Activated naive CD4-positive, alpha-beta T cell treated with anti-CD3 and anti-CD28 coated beads, Interleukin-2, amount 50 U/mL, for 72 hours (primary cell): ENCODE results near the gene GEMIN4. TPM values are rescaled to one million over a fixed set of nuclear protein-coding genes. Genes with fewer than 3 reads are reported as not detected.
"Not testable (repeated sequence)": the region's sequence is repeated elsewhere in the genome, so short reads cannot be mapped to it uniquely, and the experiment has no call there.

Experiments used
- ATAC-seq, 2 donors: fragments of 150-1000 bp; cut with Tn5 transposase; 2 replicates each; pipeline ENCODE4 v1.10.0; 2021; ENCODE audit warnings: mild to moderate bottlenecking in 2 of 2, moderate library complexity in 2 of 2
- DNase-seq, 2 donors: peaks; one replicate each; pipeline ENCODE4 v3.0.0; 2021 to 2022; ENCODE audit warnings: low spot score in 2 of 2
- H3K27ac Mint-ChIP-seq, 2 donors: one replicate each; pipeline ENCODE4 v1.8.0; 2022; ENCODE audit warnings: mild to moderate bottlenecking in 2 of 2, mixed read lengths in 2 of 2
- H3K36me3 Mint-ChIP-seq, 2 donors: one replicate each; pipeline ENCODE4 v1.8.0; 2022; ENCODE audit warnings: mixed read lengths in 2 of 2
- H3K9me3 Mint-ChIP-seq, 2 donors: one replicate each; pipeline ENCODE4 v1.8.0; 2022; ENCODE audit warnings: mixed read lengths in 2 of 2
- total RNA-seq, 2 donors: library from RNA; stranded (reverse); gene quantifications; one replicate each; pipeline ENCODE4 v1.2.3, GENCODE V29; 2022

Gene GEMIN4
- total RNA-seq, 2 donors from 2014 or later: 25.1 to 48.7 TPM

DNA sequence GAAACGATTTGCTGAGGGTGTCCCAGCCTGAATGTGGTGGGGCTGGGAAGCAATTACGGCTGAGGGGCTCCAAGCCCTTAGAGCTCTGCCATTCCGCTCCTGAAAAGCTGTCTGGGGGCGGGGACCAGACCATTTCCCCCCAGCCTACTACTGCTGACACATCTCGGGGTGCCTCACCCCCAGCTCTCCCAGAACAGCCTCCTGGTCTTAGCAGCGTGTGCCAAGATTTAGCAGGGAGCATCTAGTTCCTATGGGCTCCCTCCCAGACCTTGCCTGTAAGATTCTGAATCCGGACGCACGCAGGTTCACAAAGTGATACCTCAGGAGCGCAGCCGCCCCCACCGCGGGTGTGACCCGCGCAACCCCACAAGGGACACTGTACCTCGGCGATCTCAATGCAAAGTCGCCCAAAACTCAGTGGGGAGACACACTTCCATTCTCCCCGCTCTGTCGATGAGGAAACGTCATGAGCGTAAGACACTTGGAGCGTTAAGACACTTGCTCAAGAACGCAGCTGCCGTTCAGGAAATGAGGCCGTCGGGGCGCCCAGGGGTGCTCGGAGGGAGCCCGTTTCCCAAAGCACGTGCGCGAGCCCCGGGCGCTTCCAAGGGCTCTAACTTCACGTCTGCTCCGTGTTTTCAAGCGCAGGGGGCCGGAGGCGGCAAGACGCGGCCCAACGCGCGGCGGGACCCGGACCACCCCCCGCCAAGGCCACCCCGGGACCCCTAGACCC lies 629 bp downstream of the GEMIN4 start:
- Mint-ChIP-seq H3K36me3 (peaks cover 15 to 51% of the 10 kb centered on the region in 2 donors), H3K9me3 (peaks cover 0 to 22% of the 10 kb centered on the region in 2 donors), H3K27ac (peak overlapping the region; percentile 90 to 99)
- DNase-seq: peak; percentile 55 to 62
- ATAC-seq: peak; percentile 53 to 57

DNA sequence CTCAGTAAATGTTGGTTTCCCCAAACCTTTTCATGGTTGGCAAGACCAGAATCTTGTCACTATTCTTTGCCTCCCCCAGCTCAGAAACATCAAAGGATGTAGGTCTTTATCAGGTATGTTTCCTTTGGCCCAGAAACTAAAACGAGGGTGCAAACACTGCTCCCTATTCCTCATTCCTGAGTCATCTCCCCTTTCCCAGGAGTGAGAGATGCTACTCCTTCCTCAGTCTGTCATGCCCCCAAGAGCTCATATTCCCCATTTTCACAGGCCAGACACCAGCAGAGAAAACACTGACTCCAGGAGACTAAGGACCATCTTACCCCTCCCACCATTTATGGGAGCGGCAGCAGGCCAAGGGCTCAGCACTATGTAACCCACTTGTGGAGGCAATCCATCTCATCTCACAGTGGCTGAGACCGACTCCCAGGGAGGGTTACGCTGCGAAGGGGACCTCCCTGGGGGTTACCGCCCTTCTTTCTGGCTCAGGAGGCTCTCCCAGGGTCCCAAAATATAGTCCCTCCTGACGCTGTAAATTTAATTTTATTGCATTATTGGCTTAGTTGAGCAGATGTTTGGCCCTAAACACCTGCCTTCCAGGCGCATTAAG lies 1.5 kb downstream of the GEMIN4 start:
- DNase-seq (no peak), ATAC-seq (no peak)
- peak overlapping the region; percentile 90 to 99 for H3K27ac Mint-ChIP-seq
- peaks cover 18 to 46% of the 10 kb centered on the region in 2 donors for H3K36me3 Mint-ChIP-seq
- H3K9me3 Mint-ChIP-seq: peaks cover 0 to 18% of the 10 kb centered on the region in 2 donors

DNA sequence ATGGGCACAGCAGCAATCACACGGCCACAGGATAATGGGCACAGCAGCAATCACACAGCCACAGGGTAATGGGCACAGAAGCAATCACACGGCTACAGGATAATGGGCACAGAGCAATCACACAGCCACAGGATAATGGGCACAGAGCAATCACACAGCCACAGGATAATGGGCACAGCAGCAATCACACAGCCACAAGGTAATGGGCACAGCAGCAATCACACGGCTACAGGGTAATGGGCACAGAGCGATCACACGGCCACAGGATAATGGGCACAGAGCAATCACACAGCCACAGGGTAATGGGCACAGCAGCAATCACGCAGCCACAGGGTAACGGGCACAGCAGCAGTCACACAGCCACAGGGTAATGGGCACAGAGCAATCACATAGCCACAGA lies 2.7 kb downstream of the GEMIN4 start:
- ATAC-seq, DNase-seq: not testable (repeated sequence)
- H3K9me3 Mint-ChIP-seq: peaks cover 0 to 17% of the 10 kb centered on the region in 2 donors
- H3K36me3 Mint-ChIP-seq: peaks cover 19 to 50% of the 10 kb centered on the region in 2 donors
- H3K27ac Mint-ChIP-seq: peak overlapping the region; percentile 90 to 96

DNA sequence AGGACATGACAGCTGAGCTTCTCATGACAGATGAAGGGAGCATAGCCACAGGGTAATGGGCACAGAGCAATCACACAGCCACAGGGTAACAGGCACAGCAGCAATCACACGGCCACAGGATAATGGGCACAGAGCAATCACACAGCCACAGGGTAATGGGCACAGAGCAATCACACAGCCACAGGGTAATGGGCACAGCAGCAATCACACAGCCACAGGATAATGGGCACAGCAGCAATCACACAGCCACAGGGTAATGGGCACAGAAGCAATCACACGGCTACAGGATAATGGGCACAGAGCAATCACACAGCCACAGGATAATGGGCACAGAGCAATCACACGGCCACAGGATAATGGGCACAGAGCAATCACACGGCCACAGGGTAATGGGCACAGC lies 3.5 kb downstream of the GEMIN4 start:
- not testable (repeated sequence) for DNase-seq, ATAC-seq
- Mint-ChIP-seq H3K9me3 (peaks cover 0 to 17% of the 10 kb centered on the region in 2 donors), H3K36me3 (peaks cover 19 to 53% of the 10 kb centered on the region in 2 donors), H3K27ac (peak overlapping the region in 1 of 2 donors; percentile 90)

DNA sequence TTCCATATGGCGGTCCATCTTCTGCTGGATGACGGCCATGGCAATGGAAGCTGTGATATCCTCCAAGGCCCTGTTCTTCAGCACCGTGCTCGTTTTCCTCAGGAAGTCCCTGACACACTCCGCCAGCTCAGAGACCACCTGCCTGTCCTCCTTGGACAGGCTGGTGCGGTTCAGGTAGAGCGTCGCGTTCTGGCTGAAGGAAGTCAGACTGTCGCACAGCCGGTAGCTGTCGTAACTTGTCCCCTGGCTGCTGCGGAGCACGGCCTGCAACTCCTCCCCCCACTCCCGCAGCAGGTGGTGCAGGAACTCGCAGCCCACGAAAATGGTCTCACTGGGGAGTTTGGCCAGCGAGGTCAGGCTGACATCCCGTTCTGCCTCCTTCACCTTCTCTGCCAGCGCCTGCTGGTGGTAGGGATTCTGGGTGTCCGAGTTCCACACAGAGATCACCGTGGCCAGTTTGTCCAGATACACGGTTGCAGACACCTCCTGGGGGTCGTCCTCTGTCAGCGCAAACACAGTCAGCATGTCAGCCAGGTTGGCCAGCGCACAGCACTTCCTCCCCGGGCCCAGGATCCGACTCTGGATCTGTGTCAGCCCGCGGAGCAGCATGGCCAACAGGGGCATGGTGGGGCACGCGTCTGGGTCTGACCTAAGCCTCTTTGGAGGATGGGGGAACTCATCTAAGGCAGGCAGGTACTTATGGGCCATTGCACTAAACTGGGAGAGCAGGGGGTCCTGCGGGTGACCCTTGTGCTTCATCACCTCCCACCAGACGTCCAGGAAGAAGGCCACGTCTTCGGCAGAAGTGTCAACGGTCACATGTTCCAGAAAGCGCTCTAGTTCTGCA lies 5.1 kb downstream of the GEMIN4 start:
- Mint-ChIP-seq H3K27ac (no peak overlapping the region), H3K9me3 (peaks cover 0 to 17% of the 10 kb centered on the region in 2 donors), H3K36me3 (peaks cover 19 to 66% of the 10 kb centered on the region in 2 donors)
- DNase-seq (no peak), ATAC-seq (no peak)

DNA sequence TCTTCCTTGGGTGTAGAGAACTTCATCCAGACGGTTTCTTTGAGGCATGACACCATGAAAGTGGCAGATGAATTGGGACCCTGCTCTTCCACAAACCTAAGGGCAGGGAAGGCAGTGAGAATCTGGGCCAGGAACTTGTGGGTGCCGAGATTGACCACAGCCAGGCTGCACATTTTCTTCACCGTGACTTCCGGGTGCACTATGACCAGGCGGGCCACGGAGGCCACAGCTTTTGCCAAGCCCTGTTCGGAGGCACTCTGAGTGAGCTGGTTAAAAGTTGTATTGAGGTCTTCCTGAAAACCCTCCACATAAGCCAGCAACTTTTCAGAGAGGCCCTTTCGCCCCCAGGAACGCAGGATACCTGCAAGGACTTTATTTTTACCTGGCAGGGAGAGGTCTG lies 5.9 kb downstream of the GEMIN4 start:
- ATAC-seq: no peak
- peaks cover 0 to 17% of the 10 kb centered on the region in 2 donors for H3K9me3 Mint-ChIP-seq
- H3K27ac Mint-ChIP-seq: no peak overlapping the region
- peaks cover 13 to 69% of the 10 kb centered on the region in 2 donors for H3K36me3 Mint-ChIP-seq
- DNase-seq: no peak

DNA sequence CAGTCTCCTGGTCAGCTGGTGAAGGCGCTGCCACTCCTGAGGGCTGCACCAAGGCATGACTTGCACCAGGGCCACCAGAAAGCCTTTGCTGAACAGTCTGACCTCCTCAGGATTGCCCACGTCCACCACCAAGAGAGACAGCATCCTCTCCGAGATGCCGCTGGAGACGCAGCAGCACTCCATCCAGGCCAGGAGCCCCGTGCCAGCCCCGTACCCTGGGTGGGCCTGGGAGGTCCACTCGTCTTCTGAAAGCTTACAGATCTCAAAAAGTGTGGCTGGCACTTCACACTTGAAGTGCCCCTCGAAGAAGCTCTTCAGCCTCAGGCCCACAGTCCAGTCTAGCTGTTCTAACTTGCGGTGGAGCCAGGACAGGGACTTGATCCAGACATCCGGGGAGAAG lies 6.7 kb downstream of the GEMIN4 start:
- Mint-ChIP-seq H3K36me3 (peaks cover 10 to 62% of the 10 kb centered on the region in 2 donors), H3K27ac (peak overlapping the region in 1 of 2 donors; percentile 72), H3K9me3 (peaks cover 0 to 15% of the 10 kb centered on the region in 2 donors)
- no peak for DNase-seq
- ATAC-seq: no peak

DNA sequence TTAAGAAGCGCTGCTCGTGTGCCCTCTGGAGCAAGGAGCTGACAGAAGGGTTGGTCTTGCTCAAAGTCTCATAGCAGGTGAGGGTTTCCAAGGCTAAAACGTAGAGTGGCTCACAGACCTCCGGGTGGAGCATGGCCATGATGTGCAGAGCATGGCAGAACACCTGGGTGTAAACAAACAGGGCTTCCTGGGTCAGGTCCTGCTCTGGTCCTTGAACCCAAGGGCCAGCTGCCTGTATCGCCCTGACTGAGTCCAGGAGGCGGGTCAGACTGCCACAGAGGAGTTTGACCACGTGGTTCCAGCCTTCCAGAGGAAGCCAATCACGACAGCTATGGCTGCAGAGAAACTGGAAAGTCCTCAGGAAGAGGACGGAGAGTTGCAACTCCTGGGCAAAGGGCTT lies 7.1 kb downstream of the GEMIN4 start:
- Mint-ChIP-seq H3K36me3 (peaks cover 10 to 57% of the 10 kb centered on the region in 2 donors), H3K9me3 (peaks cover 0 to 11% of the 10 kb centered on the region in 2 donors), H3K27ac (peak overlapping the region in 1 of 2 donors; percentile 55)
- DNase-seq (no peak), ATAC-seq (no peak)

DNA sequence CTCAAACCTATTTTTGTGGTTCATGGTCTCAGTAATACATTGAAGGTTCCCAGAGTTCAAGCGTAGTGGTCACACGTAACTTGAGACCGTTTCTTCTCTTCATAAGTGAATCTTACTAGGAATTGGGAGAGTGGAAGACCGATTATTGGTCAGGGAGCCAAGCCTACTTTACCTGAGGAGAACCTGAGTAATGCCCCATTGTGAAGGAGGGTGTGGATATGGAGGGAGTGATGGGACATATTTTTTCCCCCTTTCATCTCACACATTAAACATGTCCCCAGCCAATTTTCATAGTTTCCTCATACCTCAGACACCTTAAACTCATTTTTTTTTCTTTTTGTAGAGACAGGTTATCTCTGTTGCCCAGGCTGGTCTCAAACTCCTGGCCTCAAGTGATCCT lies 8.9 kb downstream of the GEMIN4 start:
- H3K36me3 Mint-ChIP-seq: peaks cover 9 to 48% of the 10 kb centered on the region in 2 donors
- H3K27ac Mint-ChIP-seq: no peak overlapping the region
- ATAC-seq (no peak), DNase-seq (no peak)
- peaks cover 0 to 3% of the 10 kb centered on the region in 2 donors for H3K9me3 Mint-ChIP-seq

DNA sequence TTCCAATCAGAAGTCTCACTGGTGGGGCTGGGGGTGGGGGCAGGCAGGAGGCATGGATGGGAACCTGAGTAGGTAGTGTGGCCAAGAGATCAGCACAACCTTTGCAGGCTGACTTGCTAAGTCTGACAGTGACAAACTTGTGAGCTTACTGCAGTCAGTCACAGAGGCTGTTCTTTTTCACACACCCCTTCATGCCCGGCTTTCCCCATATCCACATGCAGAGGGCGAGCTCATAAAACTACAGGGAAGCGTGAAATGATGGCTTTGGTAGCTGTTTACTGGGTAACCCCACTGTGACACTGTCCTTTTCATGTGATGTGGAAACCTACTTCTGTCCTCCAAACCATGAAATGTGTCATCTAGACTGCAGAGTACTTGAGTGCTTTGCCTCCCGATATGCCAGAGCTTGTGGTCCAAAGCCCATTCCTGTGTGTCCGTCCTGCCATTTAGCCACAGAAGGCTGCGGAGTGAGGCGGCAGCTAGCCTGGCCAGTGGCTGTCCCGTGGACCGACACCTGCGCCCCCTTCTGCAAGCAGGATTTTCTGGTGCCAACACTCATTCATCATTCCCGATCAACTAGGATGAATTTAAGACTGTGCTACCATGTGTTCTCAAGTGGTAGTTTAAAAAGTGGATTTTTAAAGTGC lies 9.8 kb downstream of the GEMIN4 start:
- no peaks in the 10 kb centered on the region for H3K9me3 Mint-ChIP-seq
- peaks cover 4 to 50% of the 10 kb centered on the region in 2 donors for H3K36me3 Mint-ChIP-seq
- DNase-seq (no peak), ATAC-seq (no peak)
- H3K27ac Mint-ChIP-seq: no peak overlapping the region

DNA sequence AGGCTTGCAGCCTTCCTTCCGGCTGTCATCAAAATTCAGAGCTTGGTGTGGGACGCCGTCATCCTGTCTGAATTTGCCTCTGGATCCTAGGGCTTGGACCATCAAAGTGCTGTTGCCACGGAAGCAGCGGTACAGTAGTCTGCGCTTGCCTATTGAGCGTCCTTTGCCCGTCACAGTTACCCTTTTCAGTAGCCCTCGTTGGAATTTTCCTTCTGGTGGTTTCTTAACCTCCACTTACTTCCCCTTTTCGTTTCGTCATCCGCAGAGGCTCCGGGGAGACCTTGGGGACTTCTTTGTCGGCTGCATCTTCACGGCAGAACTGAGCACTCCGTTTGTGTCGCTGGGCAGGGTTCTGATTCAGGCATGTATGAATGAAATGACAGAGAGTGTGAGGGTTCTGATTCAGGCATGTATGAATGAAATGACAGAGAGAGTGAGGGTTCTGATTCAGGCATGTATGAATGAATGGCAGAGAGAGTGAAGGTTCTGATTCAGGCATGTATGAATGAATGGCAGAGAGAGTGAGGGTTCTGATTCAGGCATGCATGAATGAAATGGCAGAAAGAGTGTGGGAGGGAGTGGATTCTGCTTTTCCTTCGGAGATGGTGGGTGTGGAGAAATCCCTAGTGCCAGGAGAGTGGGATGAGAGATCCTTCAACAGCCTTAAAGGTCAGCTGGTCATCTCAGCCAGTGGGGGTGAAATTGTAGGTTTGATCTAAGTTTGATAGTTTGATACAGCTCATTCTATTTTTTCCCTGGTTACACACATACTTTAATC lies 11.6 kb downstream of the GEMIN4 start:
- ATAC-seq (peak; percentile 90 to 93), DNase-seq (peak; percentile 28 to 71)
- Mint-ChIP-seq H3K9me3 (no peaks in the 10 kb centered on the region), H3K36me3 (peaks cover 0 to 59% of the 10 kb centered on the region in 2 donors), H3K27ac (peak overlapping the region; percentile 69 to 76)

DNA sequence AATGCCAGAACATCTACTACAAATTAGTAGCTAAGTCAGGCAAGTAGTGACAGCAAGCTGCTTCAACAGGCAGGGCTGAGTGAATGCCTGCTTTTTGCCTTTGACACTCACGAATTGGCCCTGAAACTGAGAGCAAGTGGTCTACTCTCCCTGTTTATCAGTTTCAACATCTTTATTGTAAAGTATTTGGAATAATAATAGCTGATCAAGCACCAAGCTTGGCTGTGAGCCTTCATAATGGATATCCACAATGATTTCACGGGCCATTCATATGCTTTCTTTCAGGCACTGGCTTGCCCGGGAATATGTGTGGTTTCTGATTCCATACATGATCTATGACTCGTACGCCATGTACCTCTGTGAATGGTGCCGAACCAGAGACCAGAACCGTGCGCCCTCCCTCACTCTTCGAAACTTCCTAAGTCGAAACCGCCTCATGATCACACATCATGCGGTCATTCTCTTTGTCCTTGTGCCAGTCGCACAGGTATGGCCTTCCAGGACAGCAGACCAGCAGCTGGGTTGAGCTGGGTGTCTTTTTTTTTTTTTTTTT lies 14.4 kb downstream of the GEMIN4 start:
- H3K9me3 Mint-ChIP-seq: no peaks in the 10 kb centered on the region
- peaks cover 0 to 61% of the 10 kb centered on the region in 2 donors for H3K36me3 Mint-ChIP-seq
- no peak for ATAC-seq
- H3K27ac Mint-ChIP-seq: no peak overlapping the region
- DNase-seq: no peak

DNA sequence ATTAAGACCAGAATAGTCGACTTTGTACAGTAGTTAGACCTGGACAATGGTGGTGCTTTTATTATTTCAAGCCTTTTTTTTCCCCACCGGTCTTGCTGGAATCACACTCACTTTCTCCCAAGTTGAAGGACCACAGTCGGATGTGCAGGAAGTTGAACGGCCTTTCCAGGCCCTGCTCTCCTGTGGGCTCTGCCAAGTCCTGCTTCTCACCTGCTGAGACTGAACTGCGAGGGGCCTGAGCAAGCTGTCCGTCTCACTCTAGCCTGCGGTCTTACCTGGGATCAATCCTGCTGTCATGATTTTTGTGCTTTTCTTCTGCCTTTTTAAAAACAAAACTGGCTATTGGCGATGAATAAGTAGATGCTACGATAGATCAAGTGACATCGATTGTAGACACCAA lies 18.3 kb downstream of the GEMIN4 start:
- H3K36me3 Mint-ChIP-seq: peaks cover 0 to 46% of the 10 kb centered on the region in 2 donors
- peak overlapping the region in 1 of 2 donors; percentile 12 for H3K27ac Mint-ChIP-seq
- H3K9me3 Mint-ChIP-seq: no peaks in the 10 kb centered on the region
- DNase-seq (no peak), ATAC-seq (no peak)

DNA sequence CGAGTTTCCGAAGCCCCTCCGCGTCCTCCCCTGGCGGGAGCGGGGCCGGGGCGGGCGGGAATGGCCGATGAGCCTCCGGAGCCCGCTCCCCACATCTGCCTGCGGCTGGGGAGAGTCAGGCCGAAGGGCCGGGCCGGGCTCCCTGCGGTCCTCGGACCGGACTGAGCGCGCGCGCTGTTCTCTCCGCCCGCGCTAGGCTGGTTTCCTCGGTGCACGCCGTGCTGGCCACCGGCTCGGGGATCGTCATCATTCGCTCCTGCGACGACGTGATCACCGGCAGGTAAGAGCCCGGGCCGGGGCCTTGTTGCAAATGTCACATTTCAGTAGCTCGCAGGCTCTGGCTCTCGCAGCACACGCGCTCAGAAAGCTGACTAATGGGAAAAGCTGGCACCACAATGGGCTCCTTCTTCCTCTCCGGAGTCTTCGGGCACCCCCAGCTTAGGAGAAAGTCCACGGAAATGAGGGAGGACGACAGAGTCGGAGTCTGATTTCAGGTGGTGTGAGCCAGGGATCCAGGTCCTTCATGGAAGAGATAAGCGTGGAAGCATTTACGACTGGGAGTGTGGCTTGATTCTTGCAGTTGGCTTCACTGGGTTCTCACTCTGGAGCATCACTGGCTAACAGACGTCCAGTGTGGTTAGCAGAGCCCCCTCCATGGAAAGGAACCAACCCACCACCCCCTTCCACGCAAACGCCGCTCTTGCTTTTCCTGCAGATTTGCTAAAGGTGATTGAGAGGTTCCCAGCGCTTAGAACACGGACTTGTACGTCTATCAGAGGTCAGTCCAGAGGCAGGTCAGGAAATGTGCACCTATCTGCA lies 19.0 kb downstream of the GEMIN4 start:
- ATAC-seq (peak; percentile 46 to 65), DNase-seq (peak in 1 of 2 donors; percentile 53)
- H3K36me3 Mint-ChIP-seq: peaks cover 0 to 41% of the 10 kb centered on the region in 2 donors
- peak overlapping the region in 1 of 2 donors; percentile 75 for H3K27ac Mint-ChIP-seq
- H3K9me3 Mint-ChIP-seq: no peaks in the 10 kb centered on the region
